GM18867 (cell line): ENCODE results near the gene GREM2.

Experiments used
- ATAC-seq: cut with Tn5 transposase; IDR thresholded peaks from one replicate; pipeline ENCODE4 v1.9.1; 2021; ENCODE audit warnings: mild to moderate bottlenecking, moderate library complexity; ENCODE audit not compliant: unreplicated experiment

GREM2 gene

GRCh38 chr1:240611619-240612480 is at the start of gene GREM2:
Gene GREM2 (minus strand): TSS chr1:240612155. CDS start chr1:240493475, 118,680 bp downstream.
- ATAC-seq = peak; percentile 86

- ATAC-seq = no peak
These were observed 46.5 kb upstream of the GREM2 start for GRCh38 chr1:240658312-240658960.

GRCh38 chr1:240656531-240656930 is 44.6 kb upstream of the GREM2 start:
- ATAC-seq = no peak

- no peak for ATAC-seq
These were observed 41.0 kb upstream of the GREM2 start for GRCh38 chr1:240652961-240653409.

- no peak for ATAC-seq
These were observed 40.6 kb upstream of the GREM2 start for GRCh38 chr1:240652549-240652948.

GRCh38 chr1:240650877-240651276 is 38.9 kb upstream of the GREM2 start:
- ATAC-seq = no peak

- no peak for ATAC-seq
These were observed 38.1 kb upstream of the GREM2 start for GRCh38 chr1:240649733-240650721.

- no peak for ATAC-seq
These were observed 34.8 kb upstream of the GREM2 start for GRCh38 chr1:240646571-240647240.

- ATAC-seq = no peak
These were observed 32.8 kb upstream of the GREM2 start for GRCh38 chr1:240644732-240645131.

- no peak for ATAC-seq
These were observed 23.7 kb upstream of the GREM2 start for GRCh38 chr1:240635466-240636256.

- no peak for ATAC-seq
These were observed 18.5 kb upstream of the GREM2 start for GRCh38 chr1:240630409-240630808.

- no peak for ATAC-seq
These were observed 9.3 kb upstream of the GREM2 start for GRCh38 chr1:240621249-240621648.

GRCh38 chr1:240619906-240620621 is 8.1 kb upstream of the GREM2 start:
- ATAC-seq = no peak

- ATAC-seq = no peak
These were observed 7.4 kb upstream of the GREM2 start for GRCh38 chr1:240619357-240619756.

- ATAC-seq = no peak
These were observed 7.0 kb upstream of the GREM2 start for GRCh38 chr1:240618946-240619345.

- no peak for ATAC-seq
These were observed 4.1 kb upstream of the GREM2 start for GRCh38 chr1:240616018-240616417.

GRCh38 chr1:240613356-240614142 is 1.6 kb upstream of the GREM2 start:
- no peak for ATAC-seq

GRCh38 chr1:240612811-240613210 is 856 bp upstream of the GREM2 start:
- ATAC-seq = no peak
